Body of pancreas (tissue), 4 donors: Measurements from ENCODE around the gene FGF14.

Experiments
- POLR2A ChIP-seq, 3 donors: fragments of 450-650 bp; IDR thresholded peaks; one replicate each; pipeline ENCODE4 v1.6.1; 2016; ENCODE audit warnings: antibody characterized with exemption in 3 of 3, mild to moderate bottlenecking in 2 of 3
- TF ChIP-seq, protein P1 (sequence below), 7 experiments: fragments of 450-650 bp in 4 of 7; fragments of 200-600 bp in 3 of 7; sonication (generic) in 3 of 7; IDR thresholded peaks; one replicate each; pipeline ENCODE4 v1.5.1; 2016 to 2019; ENCODE audit warnings: antibody characterized with exemption in 7 of 7

DNA sequence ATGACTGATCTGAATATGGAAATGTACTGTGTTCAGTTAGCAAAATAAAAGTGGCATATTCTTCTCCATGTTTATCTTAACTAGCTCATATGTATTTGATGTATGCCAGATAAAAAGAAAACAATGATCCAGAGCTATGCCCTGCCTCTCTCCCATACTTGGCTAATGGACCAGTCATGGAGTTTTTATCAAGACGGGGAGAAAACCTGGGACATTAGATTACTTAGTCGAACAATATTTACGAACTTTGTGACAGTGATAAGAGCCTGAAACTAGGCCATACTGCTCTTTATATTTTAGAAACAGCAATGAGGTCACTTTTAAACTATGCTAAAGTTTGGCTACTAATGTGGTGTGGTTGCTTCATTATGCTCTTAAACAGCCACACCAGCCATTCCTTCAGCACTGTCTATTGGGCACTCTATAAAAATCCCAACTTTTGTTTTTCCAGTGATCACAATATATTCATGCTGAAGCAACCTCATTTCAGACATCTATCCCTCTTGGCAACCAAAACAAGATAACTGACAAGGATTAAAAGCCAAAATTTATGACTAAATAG lies 265.0 kb downstream of the FGF14 start:
- TF ChIP-seq, protein P1, sequence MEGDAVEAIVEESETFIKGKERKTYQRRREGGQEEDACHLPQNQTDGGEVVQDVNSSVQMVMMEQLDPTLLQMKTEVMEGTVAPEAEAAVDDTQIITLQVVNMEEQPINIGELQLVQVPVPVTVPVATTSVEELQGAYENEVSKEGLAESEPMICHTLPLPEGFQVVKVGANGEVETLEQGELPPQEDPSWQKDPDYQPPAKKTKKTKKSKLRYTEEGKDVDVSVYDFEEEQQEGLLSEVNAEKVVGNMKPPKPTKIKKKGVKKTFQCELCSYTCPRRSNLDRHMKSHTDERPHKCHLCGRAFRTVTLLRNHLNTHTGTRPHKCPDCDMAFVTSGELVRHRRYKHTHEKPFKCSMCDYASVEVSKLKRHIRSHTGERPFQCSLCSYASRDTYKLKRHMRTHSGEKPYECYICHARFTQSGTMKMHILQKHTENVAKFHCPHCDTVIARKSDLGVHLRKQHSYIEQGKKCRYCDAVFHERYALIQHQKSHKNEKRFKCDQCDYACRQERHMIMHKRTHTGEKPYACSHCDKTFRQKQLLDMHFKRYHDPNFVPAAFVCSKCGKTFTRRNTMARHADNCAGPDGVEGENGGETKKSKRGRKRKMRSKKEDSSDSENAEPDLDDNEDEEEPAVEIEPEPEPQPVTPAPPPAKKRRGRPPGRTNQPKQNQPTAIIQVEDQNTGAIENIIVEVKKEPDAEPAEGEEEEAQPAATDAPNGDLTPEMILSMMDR (IDR thresholded peaks at IDR 0.05) = no peak
- no peak for TF ChIP-seq POLR2A (IDR thresholded peaks at IDR 0.05)
